Breast epithelium (tissue), 3 donors: ENCODE data around the gene SWAP70.

Experiments
- CTCF ChIP-seq, 3 donors: fragments of 450-650 bp; IDR thresholded peaks; one replicate each; pipeline ENCODE4 v1.5.1; 2016 to 2017; ENCODE audit warnings: antibody characterized with exemption in 3 of 3, mild to moderate bottlenecking in 3 of 3, moderate library complexity in 3 of 3
- POLR2A ChIP-seq: fragments of 450-650 bp; IDR thresholded peaks from one replicate; pipeline ENCODE4 v1.6.1; 2016; ENCODE audit warnings: antibody characterized with exemption, mild to moderate bottlenecking, moderate library complexity

DNA sequence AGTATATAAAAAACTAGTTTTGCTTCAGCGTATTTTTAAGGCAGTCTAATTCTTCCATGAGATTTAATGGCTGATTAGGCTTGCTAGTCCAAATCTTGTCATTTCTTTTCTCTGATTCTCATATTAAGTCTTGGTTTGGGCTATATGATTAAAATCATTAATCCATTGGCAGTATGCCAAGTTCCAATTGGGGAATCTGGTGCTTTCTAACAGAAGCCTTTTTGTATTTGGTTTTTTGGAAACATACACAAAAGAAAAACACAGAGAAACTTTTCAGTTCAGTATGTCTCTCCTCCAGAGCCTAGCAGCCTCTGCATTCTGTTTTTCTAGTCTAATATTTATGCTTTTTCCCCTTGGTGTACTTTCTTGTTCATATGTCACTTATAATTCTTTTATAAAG, 37.9 kb downstream of the SWAP70 start:
- no peak for TF ChIP-seq CTCF (IDR thresholded peaks at IDR 0.05)
- no peak for TF ChIP-seq POLR2A
